Hematopoietic multipotent progenitor cell treated with erythropoietin and hydrocortisone succinate and interleukin-3 and kit ligand, for 4 days (in vitro differentiated cells): ENCODE results near the gene CLEC18A.
"Not testable (repeated sequence)": the region's sequence is repeated elsewhere in the genome, so short reads cannot be mapped to it uniquely, and the experiment has no call there.

ENCODE experiments used
- DNase-seq: peaks from one replicate; pipeline ENCODE4 v3.0.0-alpha.2; 2015

Gene CLEC18A

DNA sequence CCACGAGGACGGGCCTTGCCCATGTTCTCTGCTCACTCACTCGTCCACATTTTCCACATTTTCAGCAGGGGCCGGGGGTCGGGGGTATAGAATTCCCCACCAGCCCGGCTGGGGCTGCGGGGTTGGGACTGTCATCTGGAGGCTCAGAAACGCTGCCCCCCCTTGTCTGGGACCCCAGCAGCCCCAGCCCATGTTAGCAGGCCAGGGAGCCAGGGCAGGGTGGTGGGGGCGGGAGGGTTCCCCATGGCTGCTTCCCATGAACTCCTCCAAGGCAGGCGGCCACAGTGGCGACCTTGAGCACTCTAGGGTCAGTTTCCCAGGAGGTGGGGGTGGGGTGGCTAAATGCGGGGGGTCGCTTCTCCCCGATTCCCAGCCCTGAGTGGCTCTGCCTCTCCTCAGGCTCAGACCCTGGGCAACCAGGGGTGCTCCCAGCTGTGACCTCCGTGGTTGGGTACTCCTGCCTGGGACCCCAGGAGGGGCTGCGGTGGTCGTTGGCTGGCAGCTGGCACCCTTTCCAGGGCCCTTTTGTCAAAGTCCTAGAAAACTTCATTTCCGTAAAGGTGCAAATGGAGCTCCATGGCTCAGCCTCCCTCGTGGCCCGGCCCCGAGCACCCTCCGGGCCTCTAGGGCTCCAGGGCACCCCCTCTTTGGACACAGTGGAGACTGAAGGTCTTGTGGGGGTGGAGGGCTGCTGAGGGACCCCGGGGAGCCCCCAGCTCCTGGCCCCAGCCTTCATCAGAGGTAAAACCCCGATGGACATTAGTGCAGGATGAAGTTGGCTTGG lies 1.6 kb downstream of the CLEC18A start:
- not testable (repeated sequence) for DNase-seq

GRCh38 chr16:69954241-69954640 lies 3.1 kb downstream of the CLEC18A start:
- not testable (repeated sequence) for DNase-seq

DNA sequence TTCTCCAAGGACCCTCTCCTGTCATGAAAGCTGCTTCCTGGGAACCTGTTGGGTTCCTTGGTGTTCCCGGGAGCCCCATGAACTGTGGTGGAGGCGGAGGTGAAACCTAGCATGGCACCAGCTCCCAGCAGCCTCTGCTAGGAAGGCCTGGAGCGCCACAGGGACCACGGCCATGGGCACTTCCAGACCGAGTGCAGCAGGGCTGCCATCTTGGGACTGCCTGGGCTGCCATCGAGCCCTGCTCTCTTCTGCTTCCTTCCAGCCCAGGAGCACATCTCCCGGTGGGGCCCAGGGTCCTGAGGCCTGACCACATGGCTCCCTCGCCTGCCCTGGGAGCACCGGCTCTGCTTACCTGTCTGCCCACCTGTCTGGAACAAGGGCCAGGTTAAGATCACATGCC lies 12.2 kb downstream of the CLEC18A start:
- DNase-seq, result not testable (repeated sequence)

GRCh38 chr16:69964960-69965660 lies 14.0 kb downstream of the CLEC18A start:
- peak; percentile 63 for DNase-seq

DNA sequence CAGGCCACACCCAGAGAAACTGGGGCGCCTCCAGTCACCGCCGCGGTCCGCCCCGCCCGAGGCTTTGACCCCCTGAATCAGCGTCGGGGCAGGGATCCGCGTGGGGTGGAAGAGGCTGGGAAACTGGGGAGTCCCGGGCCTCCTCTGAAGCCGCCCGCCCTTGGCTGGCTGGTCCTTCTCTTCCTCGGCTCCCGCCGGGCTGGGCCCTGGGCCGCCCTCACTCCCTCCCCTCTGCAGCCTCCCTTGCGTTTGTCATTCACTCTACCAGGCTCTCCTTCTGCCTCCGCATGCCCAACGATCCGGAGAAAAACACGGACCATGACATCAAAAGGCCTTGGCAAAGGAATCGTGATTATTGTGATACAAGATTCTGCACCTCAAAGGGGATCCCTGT lies 14.5 kb downstream of the CLEC18A start:
- not testable (repeated sequence) for DNase-seq

DNA sequence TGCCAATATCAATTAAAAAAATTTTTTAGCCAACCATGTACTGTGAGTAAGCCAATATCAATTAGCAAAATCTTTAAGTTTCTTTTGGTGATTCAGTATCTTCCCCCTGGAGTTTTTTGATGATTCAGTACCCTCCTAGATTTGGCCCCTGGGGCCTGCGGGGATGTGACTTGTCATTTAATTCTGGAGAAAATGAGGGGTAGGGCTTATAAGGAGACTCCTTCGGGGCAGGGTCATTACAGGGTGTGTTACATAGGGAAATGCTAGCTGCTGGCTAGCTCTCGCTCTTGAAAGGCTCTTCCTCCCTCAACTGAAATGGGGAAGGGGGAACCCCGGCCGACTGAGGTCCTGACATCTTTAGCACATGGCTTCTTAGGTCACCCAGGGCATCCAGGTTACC lies 16.6 kb downstream of the CLEC18A start:
- DNase-seq, result not testable (repeated sequence)

DNA sequence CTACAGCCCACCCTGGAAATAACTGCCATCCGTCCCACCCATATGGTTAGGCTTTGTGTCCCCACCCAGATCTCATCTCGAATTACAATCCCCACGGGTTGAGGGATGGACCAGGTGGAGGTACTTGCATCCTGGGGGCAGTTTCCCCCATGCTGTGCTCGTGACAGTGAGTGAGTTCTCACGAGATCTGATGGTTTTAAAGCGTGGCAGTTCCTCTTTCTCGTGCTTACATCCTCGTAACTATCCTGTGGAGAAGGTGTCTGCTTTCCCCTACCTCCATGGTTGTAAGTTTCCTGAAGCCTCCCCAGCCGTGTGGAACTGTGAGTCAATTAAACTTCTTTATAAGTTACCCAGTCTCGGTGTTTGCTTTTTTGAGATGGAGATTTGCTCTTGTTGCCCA lies 17.0 kb downstream of the CLEC18A start:
- DNase-seq, result not testable (repeated sequence)

DNA sequence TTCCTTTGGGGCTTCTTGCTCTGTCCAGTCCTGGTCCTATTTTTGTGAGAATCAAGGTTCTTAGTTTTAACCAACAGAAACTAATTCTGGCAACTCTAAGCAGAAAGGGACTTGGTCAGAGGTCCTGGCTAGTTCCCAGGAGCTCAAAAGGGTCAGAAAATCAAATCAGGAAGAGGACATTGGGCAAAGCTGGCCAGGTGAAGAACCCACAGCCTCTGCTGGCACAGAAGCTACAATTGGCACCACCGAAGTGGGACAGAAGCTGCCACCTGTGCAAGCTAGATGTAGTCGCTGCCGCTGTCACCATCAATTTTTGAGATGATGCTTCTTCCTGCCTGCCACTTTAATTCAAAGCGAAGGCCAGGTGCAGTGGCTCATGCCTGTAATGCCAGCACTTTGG lies 18.5 kb downstream of the CLEC18A start:
- DNase-seq, result not testable (repeated sequence)

GRCh38 chr16:69972120-69972519 lies 21.0 kb downstream of the CLEC18A start:
- not testable (repeated sequence) for DNase-seq

DNA sequence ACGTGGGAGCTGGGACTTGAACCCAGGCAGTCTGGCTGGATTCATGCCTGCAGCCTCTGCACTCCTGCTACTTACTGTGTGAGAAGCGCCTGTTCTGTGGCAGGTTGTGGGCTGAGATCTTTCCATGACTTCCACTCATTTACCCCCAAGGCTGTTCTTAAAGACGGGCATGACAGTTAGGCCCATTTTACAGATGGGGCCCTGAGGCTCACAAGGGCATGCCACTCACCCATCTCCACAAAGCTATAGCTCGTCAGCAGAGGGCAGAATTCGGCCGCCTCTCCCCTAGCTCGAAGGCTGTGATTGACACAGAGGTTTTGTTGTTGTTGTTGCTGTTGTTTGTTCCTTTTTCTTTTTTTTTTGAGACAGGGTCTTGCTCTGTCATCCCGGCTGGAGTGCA lies 21.8 kb downstream of the CLEC18A start:
- DNase-seq, result not testable (repeated sequence)

- DNase-seq, result peak; percentile 49
Observed at GRCh38 chr16:69985196-69985595, 34.1 kb downstream of the CLEC18A start.

DNA sequence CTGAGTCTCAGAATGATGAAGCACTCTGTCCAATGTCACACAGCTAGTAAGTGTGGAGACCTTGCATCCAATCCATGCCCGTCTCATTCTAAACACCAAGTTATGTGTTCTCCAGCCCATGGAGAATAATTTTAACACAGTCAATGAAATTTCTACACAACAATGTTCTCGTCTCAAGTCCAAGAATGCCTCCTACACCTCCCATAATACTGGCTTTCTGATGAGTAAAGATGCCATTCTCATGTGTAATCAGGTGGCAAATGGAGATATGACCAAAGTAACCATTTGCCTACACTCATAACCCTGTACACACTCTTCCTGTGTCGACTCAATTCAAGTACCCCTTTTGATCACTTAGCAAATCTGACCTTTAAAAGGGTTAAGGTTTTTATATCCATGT lies 46.8 kb downstream of the CLEC18A start:
- DNase-seq, result not testable (repeated sequence)

DNA sequence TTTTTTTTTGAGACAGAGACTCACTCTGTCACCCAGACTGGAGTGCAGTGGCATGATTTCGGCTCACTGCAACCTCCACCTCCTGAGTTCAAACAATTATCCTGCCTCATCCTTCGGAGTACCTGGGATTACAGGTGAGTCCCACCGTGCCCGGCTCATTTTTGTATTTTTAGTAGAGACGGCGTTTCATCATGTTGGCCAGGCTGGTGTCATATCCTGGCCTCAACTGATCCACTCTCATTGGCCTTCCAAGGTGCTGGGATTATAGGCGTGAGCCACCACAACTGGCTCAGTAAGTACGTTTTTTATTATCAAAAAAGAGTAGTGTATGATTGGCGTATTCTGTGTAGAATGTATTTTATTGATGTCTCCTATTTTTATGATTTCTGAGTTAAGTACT lies 48.7 kb downstream of the CLEC18A start:
- not testable (repeated sequence) for DNase-seq

- DNase-seq, result not testable (repeated sequence)
Observed at GRCh38 chr16:70003511-70003910, 52.4 kb downstream of the CLEC18A start.

- not testable (repeated sequence) for DNase-seq
Observed at GRCh38 chr16:70008604-70009003, 57.5 kb downstream of the CLEC18A start.

GRCh38 chr16:70010615-70011014 lies 59.5 kb downstream of the CLEC18A start:
- not testable (repeated sequence) for DNase-seq

DNA sequence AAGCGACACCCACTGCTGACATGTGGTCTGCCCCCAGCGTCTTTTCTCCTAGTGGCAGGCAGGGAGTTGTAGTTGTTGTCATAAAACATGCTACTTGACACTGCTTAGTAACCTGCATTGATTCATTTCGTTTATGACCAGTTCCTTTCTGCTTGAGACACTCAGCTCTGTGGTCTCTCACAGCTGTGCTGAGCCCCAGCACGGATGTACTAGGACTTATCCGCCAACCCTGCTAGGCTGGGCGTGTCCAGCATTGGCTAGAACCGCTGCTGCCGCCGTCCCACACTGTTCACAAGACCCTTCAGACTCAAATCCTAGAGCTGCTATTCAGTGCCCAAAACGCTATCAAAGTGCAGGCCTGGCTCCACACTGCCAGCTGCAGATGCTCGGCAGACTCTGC lies 60.0 kb downstream of the CLEC18A start:
- peak; percentile 42 for DNase-seq

DNA sequence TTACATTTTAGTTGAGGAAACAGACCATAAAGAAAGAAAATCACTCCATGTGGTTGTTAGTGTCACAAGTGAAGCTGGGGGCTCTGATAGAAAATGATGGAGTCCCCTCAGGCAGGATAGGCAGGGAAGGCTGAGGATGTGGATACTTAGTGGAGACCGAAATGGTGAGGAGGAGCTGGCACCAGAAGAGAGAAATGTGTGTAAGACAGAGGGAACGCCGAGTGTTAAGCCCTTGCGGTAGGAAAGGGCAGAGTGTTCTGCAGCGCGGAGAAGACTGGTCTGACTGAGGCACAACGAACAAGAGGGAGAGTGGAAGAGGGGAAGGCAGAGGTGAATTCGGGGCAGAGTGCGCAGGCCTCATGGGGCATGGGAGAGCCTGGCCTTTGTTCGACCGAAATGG lies 61.2 kb downstream of the CLEC18A start:
- DNase-seq, result not testable (repeated sequence)

DNA sequence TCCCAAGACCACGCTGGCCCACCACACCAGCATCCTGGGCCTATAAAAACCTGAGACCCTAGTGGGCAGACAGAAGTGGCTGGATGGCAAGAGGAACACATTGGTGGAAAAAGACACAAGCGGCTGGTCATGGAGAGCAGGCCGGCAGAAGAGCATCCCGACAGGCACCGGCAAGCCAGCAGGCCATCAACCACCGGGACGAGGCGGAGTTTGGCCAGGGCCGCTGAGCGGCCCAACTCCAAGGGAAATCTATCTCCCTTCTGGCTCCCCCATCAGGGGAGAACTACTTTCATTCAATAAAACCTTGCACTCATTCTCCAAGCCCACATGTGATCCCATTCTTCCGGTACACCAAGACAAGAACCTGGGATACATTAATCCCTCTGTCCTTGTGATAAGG lies 61.8 kb downstream of the CLEC18A start:
- not testable (repeated sequence) for DNase-seq
